HEK293 (cell line): Measurements from ENCODE around the gene KRTAP10-12.

Experiments used
- CTCF ChIA-PET: fragments of 350-600 bp; formaldehyde crosslinking; extraction: SDS; loops from one replicate; lab custom pipeline; 2021; ENCODE audit warnings: antibody characterized with exemption; lab: Yijun Ruan, JAX
- POLR2A ChIA-PET: fragments of 300-600 bp; formaldehyde crosslinking; extraction: SDS; loops from one replicate; lab custom pipeline; 2020; ENCODE audit warnings: antibody characterized with exemption, inconsistent platforms; lab: Yijun Ruan, JAX
- H3K27ac ChIP-seq: fragments of 200-500 bp; sonication (Bioruptor generic); 2 replicates; pipeline ENCODE4 v1.5.1; 2014; ENCODE audit warnings: low read depth, low read length, control low read depth, inconsistent platforms; ENCODE audit errors: extremely low read depth
- H3K36me3 ChIP-seq, 2 experiments: fragments of 200-500 bp in 1 of 2; sonication (Bioruptor generic) in 1 of 2; 1 replicate in 1 of 2; 2 replicates in 1 of 2; pipeline ENCODE4 v1.5.1; 2014 to 2017; ENCODE audit warnings: inconsistent platforms in 2 of 2, low read length in 2 of 2; ENCODE audit not compliant: control insufficient read depth in 2 of 2, insufficient read depth in 1 of 2
- H3K4me1 ChIP-seq: fragments of 200-500 bp; sonication (Bioruptor generic); 2 replicates; pipeline ENCODE4 v1.5.1; 2014; ENCODE audit warnings: mild to moderate bottlenecking, low read length, inconsistent platforms; ENCODE audit not compliant: control insufficient read depth, insufficient read depth
- H3K4me3 ChIP-seq: 2 replicates; pipeline ENCODE4 v1.5.1; 2011; ENCODE audit warnings: low read depth, mild to moderate bottlenecking, control low read depth, low read length, moderate library complexity
- H3K9me3 ChIP-seq: fragments of 200-500 bp; sonication (Bioruptor generic); 2 replicates; pipeline ENCODE4 v1.5.1; 2014; ENCODE audit warnings: low read depth, low read length, inconsistent platforms; ENCODE audit not compliant: control insufficient read depth, insufficient read depth
- BCL11B ChIP-seq: fragments of 450-650 bp; formaldehyde crosslinking; IDR thresholded peaks from 2 replicates; pipeline ENCODE4 v1.5.1; 2016; ENCODE audit warnings: low read depth, missing biosample characterization, missing genetic modification characterization
- HOXC10 ChIP-seq: sonication (generic); formaldehyde crosslinking; IDR thresholded peaks from 2 replicates; pipeline ENCODE4 v1.8.1; 2023; ENCODE audit warnings: mild to moderate bottlenecking, missing genetic modification reagents
- MEIS1 ChIP-seq: sonication (generic); formaldehyde crosslinking; IDR thresholded peaks from 2 replicates; pipeline ENCODE4 v1.8.1; 2022; ENCODE audit warnings: missing genetic modification reagents, mild to moderate bottlenecking, borderline replicate concordance
- MZF1 ChIP-seq: fragments of 450-650 bp; formaldehyde crosslinking; IDR thresholded peaks from 2 replicates; pipeline ENCODE4 v1.5.1; 2017; ENCODE audit warnings: missing biosample characterization, missing genetic modification characterization, borderline replicate concordance
- ZEB2 ChIP-seq: fragments of 450-650 bp; formaldehyde crosslinking; IDR thresholded peaks from 2 replicates; pipeline ENCODE4 v1.5.1; 2016; ENCODE audit warnings: missing biosample characterization, missing genetic modification characterization
- ZNF157 ChIP-seq: fragments of 450-650 bp; formaldehyde crosslinking; IDR thresholded peaks from 2 replicates; pipeline ENCODE4 v1.5.1; 2016; ENCODE audit warnings: missing biosample characterization, missing genetic modification characterization
- ZNF169 ChIP-seq: fragments of 450-650 bp; formaldehyde crosslinking; IDR thresholded peaks from 2 replicates; pipeline ENCODE4 v1.5.1; 2016; ENCODE audit warnings: missing biosample characterization, missing genetic modification characterization
- ZNF202 ChIP-seq: fragments of 450-650 bp; formaldehyde crosslinking; IDR thresholded peaks from 2 replicates; pipeline ENCODE4 v1.5.1; 2016; ENCODE audit warnings: missing biosample characterization, missing genetic modification characterization, borderline replicate concordance
- ZNF248 ChIP-seq: fragments of 450-650 bp; formaldehyde crosslinking; IDR thresholded peaks from 2 replicates; pipeline ENCODE4 v1.5.1; 2017; ENCODE audit warnings: missing biosample characterization, missing genetic modification characterization
- ZNF302 ChIP-seq: fragments of 450-650 bp; formaldehyde crosslinking; IDR thresholded peaks from 2 replicates; pipeline ENCODE4 v1.5.1; 2016; ENCODE audit warnings: missing biosample characterization, missing genetic modification characterization, low read depth
- ZNF324 ChIP-seq: fragments of 450-650 bp; formaldehyde crosslinking; IDR thresholded peaks from 2 replicates; pipeline ENCODE4 v1.5.1; 2016; ENCODE audit warnings: missing biosample characterization, missing genetic modification characterization
- ZNF341 ChIP-seq: fragments of 450-650 bp; formaldehyde crosslinking; IDR thresholded peaks from 2 replicates; pipeline ENCODE4; 2016; ENCODE audit warnings: low read depth, missing biosample characterization, missing genetic modification characterization
- ZNF391 ChIP-seq: fragments of 450-650 bp; formaldehyde crosslinking; IDR thresholded peaks from 2 replicates; pipeline ENCODE4 v1.5.1; 2016; ENCODE audit warnings: low read depth, missing biosample characterization, missing genetic modification characterization, borderline replicate concordance
- ZNF394 ChIP-seq: fragments of 450-650 bp; formaldehyde crosslinking; IDR thresholded peaks from 2 replicates; pipeline ENCODE4 v1.5.1; 2016; ENCODE audit warnings: missing biosample characterization, missing genetic modification characterization, mild to moderate bottlenecking, moderate library complexity, borderline replicate concordance
- ZNF433 ChIP-seq: fragments of 450-650 bp; formaldehyde crosslinking; IDR thresholded peaks from 2 replicates; pipeline ENCODE4 v1.5.1; 2016; ENCODE audit warnings: missing biosample characterization, missing genetic modification characterization, low read depth
- ZNF558 ChIP-seq: fragments of 450-650 bp; formaldehyde crosslinking; IDR thresholded peaks from 2 replicates; pipeline ENCODE4 v1.5.1; 2016; ENCODE audit warnings: missing biosample characterization, missing genetic modification characterization
- ZNF600 ChIP-seq: fragments of 450-650 bp; formaldehyde crosslinking; IDR thresholded peaks from 2 replicates; pipeline ENCODE4 v1.5.1; 2016; ENCODE audit warnings: missing biosample characterization, missing genetic modification characterization
- ZNF621 ChIP-seq: fragments of 450-650 bp; formaldehyde crosslinking; IDR thresholded peaks from 2 replicates; pipeline ENCODE4 v1.5.1; 2017; ENCODE audit warnings: missing biosample characterization, missing genetic modification characterization
- TF ChIP-seq, protein P1 (sequence below): fragments of 450-650 bp; formaldehyde crosslinking; IDR thresholded peaks from 2 replicates; pipeline ENCODE4 v1.5.1; 2017; ENCODE audit warnings: missing biosample characterization, missing genetic modification characterization
- TF ChIP-seq, protein P2 (sequence below): fragments of 450-650 bp; formaldehyde crosslinking; IDR thresholded peaks from 2 replicates; pipeline ENCODE4 v1.5.1; 2016; ENCODE audit warnings: missing biosample characterization, missing genetic modification characterization

The KRTAP10-12 gene

DNA sequence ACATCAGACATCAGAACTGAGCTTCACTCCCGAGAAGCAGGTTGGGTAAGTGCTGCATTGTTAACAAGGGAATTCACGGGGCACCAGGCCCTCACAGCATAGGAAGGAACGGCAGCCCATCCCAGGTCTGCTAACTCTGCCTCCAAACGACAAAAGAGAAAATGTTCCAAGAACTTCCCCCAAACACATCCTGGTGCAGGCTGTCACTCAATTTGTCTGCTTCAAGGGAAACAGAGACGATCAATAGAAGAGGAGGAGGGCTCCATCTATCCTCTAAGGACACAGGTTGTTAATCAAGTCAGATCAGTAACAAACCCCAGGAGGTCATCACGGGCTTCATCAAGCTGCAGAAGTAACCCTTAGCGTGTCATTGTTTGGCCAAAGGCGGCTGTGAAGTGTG lies 17.9 kb downstream of the KRTAP10-12 start:
- no peak overlapping the region for H3K4me3 ChIP-seq
- ChIA-PET POLR2A (no interaction called here), CTCF (no interaction called here)
- H3K9me3 ChIP-seq = no peaks in the 10 kb centered on the region
- no peaks in the 10 kb centered on the region for H3K4me1 ChIP-seq
- no peaks in the 10 kb centered on the region for H3K36me3 ChIP-seq
- TF ChIP-seq ZNF341 (tag by site-specific recombination) = no peak
- TF ChIP-seq BCL11B = no peak
- TF ChIP-seq, protein P1, sequence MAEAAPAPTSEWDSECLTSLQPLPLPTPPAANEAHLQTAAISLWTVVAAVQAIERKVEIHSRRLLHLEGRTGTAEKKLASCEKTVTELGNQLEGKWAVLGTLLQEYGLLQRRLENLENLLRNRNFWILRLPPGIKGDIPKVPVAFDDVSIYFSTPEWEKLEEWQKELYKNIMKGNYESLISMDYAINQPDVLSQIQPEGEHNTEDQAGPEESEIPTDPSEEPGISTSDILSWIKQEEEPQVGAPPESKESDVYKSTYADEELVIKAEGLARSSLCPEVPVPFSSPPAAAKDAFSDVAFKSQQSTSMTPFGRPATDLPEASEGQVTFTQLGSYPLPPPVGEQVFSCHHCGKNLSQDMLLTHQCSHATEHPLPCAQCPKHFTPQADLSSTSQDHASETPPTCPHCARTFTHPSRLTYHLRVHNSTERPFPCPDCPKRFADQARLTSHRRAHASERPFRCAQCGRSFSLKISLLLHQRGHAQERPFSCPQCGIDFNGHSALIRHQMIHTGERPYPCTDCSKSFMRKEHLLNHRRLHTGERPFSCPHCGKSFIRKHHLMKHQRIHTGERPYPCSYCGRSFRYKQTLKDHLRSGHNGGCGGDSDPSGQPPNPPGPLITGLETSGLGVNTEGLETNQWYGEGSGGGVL (tag by site-specific recombination) = no peak
- no peak for TF ChIP-seq ZNF433 (tag by site-specific recombination)
- no peak for TF ChIP-seq ZNF302
- no peak for TF ChIP-seq MZF1 (tag by site-specific recombination)
- no peak for TF ChIP-seq ZNF558 (tag by site-specific recombination)
- no peak for TF ChIP-seq ZNF248 (tag by site-specific recombination)
- no peak for TF ChIP-seq ZNF391 (tag by site-specific recombination)
- TF ChIP-seq ZEB2 = no peak
- TF ChIP-seq ZNF600 (tag by site-specific recombination) = no peak
- no peak for TF ChIP-seq MEIS1 (CRISPR knock-in tag)
- no peak overlapping the region for H3K27ac ChIP-seq

DNA sequence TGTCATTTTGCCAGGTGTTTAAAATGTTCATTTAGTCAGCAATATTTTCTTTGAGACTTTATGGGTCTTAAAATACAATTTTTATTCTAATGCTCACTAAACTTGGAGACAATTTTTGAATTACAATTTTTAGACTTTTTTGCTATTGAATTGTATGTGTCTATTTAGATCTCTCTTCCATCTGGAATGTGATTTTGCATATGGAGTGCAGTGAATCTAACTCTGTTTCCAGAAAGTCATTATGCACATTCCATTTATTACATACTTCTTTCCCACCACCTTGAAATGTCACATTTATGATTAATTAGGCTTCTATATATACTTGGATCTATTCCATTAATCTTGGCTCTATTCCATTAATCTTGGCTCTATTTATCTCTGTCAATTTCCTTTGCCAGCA lies 20.0 kb downstream of the KRTAP10-12 start:
- H3K36me3 ChIP-seq = no peaks in the 10 kb centered on the region
- ChIA-PET POLR2A (no interaction called here), CTCF (no interaction called here)
- no peak overlapping the region for H3K4me3 ChIP-seq
- no peak overlapping the region for H3K27ac ChIP-seq
- no peaks in the 10 kb centered on the region for H3K4me1 ChIP-seq
- TF ChIP-seq ZNF621 (tag by site-specific recombination) = no peak
- TF ChIP-seq, protein P2, sequence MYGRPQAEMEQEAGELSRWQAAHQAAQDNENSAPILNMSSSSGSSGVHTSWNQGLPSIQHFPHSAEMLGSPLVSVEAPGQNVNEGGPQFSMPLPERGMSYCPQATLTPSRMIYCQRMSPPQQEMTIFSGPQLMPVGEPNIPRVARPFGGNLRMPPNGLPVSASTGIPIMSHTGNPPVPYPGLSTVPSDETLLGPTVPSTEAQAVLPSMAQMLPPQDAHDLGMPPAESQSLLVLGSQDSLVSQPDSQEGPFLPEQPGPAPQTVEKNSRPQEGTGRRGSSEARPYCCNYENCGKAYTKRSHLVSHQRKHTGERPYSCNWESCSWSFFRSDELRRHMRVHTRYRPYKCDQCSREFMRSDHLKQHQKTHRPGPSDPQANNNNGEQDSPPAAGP (tag by site-specific recombination) = no peak
- H3K9me3 ChIP-seq = no peaks in the 10 kb centered on the region

DNA sequence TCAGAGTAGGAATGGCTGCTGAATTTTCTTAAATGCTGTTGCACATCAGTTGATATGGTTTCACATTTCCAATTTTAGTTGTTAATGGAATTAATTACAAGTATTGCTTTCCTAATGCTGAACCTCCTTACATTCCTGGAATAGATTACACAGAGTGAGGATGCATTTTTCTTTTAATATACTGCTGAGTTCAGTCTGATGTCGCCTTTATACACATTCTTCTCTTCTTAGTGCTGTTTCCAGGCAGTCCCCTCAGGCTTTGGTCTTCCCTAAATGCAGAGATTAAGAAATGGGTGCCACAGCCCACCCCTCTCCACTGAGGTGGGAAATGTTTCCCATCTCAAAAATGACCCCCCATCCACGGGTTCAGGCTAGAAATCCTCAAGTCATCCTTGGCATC lies 21.1 kb downstream of the KRTAP10-12 start:
- H3K27ac ChIP-seq = no peak overlapping the region
- ChIA-PET CTCF (no interaction called here), POLR2A (no interaction called here)
- no peaks in the 10 kb centered on the region for H3K4me1 ChIP-seq
- no peak overlapping the region for H3K4me3 ChIP-seq
- TF ChIP-seq HOXC10 (CRISPR knock-in tag) (no peak), ZNF169 (tag by site-specific recombination) (no peak), ZNF324 (tag by site-specific recombination) (no peak), MEIS1 (CRISPR knock-in tag) (no peak), ZNF157 (no peak), BCL11B (no peak), ZNF394 (no peak), ZNF202 (tag by site-specific recombination) (no peak)
- H3K36me3 ChIP-seq = no peaks in the 10 kb centered on the region
- no peaks in the 10 kb centered on the region for H3K9me3 ChIP-seq
